HFF-Myc (cell line): ENCODE results near the gene TBC1D5.

Experiments used
- DNase-seq: peaks from one replicate; pipeline ENCODE4 v3.0.0-alpha.2; 2011; ENCODE audit warnings: low read depth; ENCODE audit errors: extremely low read depth
- H3K4me3 ChIP-seq: replicated peaks from 2 replicates; pipeline ENCODE4 v1.5.1; 2011; ENCODE audit warnings: low read depth, mild to moderate bottlenecking, control low read depth, low read length
- TF ChIP-seq, protein P1 (sequence below): IDR thresholded peaks from 2 replicates; pipeline ENCODE4 v1.5.1; 2012; ENCODE audit warnings: mild to moderate bottlenecking, low read depth, low read length, control low read depth; ENCODE audit errors: missing control alignments

Gene TBC1D5

DNA sequence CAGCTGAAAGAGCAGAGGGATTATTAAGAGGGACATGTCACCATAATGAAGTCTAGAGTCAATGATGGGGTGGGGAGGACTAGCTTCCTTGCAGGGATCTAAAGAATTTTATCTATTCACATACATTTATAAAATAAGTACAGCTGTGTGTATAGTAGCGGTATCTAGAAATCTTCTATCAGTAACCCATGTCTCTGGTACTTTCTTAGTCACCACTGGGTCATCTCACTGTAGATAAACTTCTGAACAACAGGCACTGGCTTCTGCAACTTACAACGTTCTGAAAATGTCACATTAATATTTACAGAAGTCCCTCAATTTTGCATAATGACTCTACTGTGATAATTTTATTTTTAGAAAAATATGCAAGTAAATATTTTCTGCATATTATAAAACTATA lies 401.7 kb downstream of the TBC1D5 start:
- TF ChIP-seq, protein P1, sequence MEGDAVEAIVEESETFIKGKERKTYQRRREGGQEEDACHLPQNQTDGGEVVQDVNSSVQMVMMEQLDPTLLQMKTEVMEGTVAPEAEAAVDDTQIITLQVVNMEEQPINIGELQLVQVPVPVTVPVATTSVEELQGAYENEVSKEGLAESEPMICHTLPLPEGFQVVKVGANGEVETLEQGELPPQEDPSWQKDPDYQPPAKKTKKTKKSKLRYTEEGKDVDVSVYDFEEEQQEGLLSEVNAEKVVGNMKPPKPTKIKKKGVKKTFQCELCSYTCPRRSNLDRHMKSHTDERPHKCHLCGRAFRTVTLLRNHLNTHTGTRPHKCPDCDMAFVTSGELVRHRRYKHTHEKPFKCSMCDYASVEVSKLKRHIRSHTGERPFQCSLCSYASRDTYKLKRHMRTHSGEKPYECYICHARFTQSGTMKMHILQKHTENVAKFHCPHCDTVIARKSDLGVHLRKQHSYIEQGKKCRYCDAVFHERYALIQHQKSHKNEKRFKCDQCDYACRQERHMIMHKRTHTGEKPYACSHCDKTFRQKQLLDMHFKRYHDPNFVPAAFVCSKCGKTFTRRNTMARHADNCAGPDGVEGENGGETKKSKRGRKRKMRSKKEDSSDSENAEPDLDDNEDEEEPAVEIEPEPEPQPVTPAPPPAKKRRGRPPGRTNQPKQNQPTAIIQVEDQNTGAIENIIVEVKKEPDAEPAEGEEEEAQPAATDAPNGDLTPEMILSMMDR: no peak
- no peak for DNase-seq
- H3K4me3 ChIP-seq: no peak overlapping the region

DNA sequence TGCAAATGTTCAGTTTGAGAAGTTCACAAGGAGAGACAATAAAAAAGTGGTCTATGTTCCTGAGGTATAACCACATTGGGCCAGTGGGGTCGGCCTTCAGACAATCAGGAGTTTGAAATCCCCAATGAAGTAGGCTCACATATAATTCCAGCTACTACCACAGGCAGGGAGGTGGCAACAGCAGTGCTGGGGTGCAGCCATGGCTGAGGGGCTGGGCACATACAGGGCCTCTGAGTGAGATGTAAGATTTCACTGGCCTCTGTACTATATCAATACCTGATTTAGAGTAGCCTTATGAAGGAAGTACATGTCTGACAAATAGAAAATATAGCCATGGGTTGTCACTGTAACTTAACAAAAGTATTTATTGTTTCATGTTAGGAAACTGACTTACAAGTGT lies 402.2 kb downstream of the TBC1D5 start:
- TF ChIP-seq, protein P1: no peak
- no peak for DNase-seq
- no peak overlapping the region for H3K4me3 ChIP-seq

DNA sequence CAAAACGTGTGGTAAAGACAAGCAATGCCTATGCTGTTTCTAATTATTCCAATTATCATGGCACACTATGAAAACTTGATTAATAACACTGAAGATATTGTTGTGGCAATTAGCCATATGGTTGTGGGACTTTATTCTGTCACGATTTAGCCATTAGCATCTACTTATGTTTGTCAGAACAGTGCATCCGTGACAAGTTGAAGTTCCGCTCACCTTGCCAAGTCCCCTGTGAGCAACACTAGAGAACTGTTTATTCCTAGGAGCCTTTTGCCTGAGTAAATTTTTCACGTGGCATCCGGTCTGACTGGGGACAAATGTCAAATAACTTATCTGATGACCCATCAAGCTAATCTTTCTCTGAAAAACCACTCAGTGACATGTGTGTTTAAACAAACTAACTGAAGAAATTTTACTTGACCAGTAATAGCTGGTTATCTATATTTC lies 403.3 kb downstream of the TBC1D5 start:
- no peak overlapping the region for H3K4me3 ChIP-seq
- TF ChIP-seq, protein P1: no peak
- no peak for DNase-seq

DNA sequence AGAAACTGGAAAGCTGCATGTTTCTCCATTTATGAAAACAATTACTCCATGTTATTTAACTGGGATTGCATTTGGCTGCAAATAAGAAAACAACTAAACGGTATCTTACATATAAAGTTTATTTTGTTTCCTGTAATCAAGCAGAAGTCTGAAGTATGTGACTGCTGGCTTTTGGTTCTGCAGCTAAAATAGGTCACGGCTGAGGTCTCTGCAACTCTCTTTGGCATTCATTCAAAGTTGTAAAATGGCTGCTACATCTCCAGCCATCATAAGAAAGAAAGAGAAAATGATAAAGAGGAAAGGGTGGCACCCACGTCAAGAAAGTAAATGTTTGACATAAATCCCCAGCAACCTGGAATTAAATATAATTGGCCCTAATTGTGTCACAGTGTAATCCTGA lies 406.1 kb downstream of the TBC1D5 start:
- DNase-seq: no peak
- TF ChIP-seq, protein P1: no peak
- H3K4me3 ChIP-seq: no peak overlapping the region

DNA sequence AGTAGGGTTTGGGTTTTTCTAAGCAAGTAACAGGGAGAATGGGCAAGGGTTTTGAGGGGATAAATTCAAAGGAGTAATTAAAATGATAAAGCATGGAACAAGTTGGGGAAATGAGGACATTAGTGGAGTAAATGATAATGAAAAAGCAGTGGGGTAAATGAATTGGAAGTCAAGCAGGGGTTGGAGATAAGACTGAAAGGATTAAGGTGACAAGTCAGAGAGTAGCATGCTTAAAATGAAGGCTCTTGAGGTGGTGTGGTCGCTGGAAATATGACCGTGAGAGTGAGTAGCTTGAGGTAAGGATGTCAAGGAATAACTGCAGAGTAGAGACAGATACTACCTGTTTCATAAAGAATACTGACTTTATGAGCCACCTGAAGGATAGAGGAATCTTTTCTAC lies 408.5 kb downstream of the TBC1D5 start:
- TF ChIP-seq, protein P1: no peak
- DNase-seq: no peak
- H3K4me3 ChIP-seq: no peak overlapping the region

DNA sequence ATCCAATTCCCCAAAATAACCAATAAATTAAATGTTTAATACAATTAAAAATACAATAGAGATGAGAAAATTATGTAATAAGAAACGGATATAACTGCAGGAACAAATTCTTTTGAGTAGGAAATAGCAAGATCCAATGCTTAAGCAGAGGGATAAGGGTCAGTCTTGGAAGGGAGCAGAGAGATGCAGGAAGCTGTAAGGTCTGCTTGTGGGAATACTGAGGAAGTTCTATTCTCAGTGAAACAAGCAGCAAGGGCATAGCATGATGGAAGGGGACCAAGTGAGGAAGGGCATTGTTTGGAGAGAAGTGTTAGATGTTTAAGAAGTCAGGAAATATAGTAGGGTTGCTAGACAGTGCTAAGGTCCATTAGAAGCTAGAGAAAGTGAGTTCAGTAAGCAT lies 409.0 kb downstream of the TBC1D5 start:
- DNase-seq: no peak
- H3K4me3 ChIP-seq: no peak overlapping the region
- TF ChIP-seq, protein P1: no peak

DNA sequence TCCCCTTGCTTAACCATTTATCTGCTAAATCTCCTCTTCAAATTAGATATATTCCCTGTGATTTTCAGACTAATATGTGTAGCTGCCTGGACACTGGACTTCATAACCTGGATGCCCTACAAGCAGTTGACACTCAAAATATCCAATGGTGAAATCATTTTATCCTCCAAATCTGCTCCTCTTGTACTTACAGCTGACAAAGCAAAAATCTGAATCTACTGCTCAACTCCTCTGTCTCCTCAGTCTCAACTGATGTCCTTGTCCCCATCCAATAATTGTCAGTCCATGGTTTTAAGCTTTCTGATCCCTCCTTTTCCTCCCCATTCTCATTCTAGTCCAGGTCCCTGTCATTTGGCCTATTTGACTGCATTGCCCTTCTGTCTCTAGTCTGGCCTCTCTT lies 411.8 kb downstream of the TBC1D5 start:
- TF ChIP-seq, protein P1: no peak
- no peak overlapping the region for H3K4me3 ChIP-seq
- DNase-seq: no peak
